ENCODE data around the gene IFT25. TPM values are rescaled to one million over a fixed set of nuclear protein-coding genes. Genes with fewer than 3 reads are reported as not detected.

The IFT25 gene
- total RNA-seq, 2 donors from 2014 or later, result 34.8 to 56.7 TPM

DNA sequence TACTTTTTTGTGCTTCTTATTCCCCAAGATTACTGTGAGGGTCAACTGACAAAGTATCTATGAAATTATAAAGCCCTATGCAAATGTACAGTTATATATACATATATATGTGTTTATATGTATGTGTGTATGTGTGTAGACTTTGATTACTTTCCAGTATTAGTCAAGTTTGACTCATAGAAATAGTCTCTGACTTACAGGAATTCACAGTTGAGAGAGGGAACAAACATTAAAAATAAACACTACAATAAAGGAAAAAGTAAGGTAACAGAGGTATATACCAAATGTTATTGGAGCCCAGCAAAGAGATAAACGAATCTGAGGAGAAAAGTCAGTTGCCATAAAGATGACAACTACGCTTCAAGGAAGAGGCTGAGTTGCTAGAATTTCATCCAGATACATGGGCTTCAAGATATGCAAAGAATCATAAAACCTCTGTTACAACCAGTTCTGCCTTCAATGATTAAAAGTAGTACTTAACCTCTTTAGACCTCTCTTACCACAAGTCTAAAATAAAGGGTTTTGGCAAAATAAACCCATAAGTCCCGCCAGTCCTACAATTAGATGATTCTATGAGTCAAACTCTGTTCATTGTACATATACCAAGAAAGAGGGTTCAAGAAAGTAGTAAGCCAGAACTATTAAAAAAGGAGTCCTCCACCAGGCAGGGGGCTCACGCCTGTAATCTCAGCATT, 7.2 kb downstream of the IFT25 start:
- Mint-ChIP-seq H3K9me3 (peaks cover 19% of the 10 kb centered on the region), H3K36me3 (ENCODE audit: low read depth) (peaks cover 42% of the 10 kb centered on the region), H3K27me3 (ENCODE audit: insufficient read depth) (no peaks in the 10 kb centered on the region), H3K4me3 (no peak overlapping the region), H3K27ac (no peak overlapping the region), H3K4me1 (peaks cover 6% of the 10 kb centered on the region)
- Histone ChIP-seq H3K9me3 (ENCODE audit: control insufficient read depth, low read length) (peaks cover 22% of the 10 kb centered on the region), H3K27me3 (ENCODE audit: control insufficient read depth, insufficient read depth, low read length, poor library complexity, severe bottlenecking) (no peaks in the 10 kb centered on the region), H3K4me3 (ENCODE audit: low read length) (no peak overlapping the region), H3K27ac (ENCODE audit: low read depth, low read length) (no peak overlapping the region), H3K4me1 (ENCODE audit: control insufficient read depth, insufficient read depth, low read length) (peaks cover 6% of the 10 kb centered on the region), H3K36me3 (ENCODE audit: control insufficient read depth, insufficient read depth, low read length) (peaks cover 46% of the 10 kb centered on the region), H3K9ac (ENCODE audit: extremely low read depth, low read length, poor library complexity, severe bottlenecking) (no peak overlapping the region)
- no peak for TF ChIP-seq CTCF (conservative IDR thresholded peaks at IDR 0.05)
- no peak for DNase-seq
- WGBS, 2 experiments (ENCODE audit: insufficient coverage in 1 of 2, insufficient read length in 1 of 2), result 95 to 96% methylated on average over 3 to 4 of the region's 4 CpGs

- no peak for TF ChIP-seq CTCF (conservative IDR thresholded peaks at IDR 0.05)
- 100% methylated on average over 1 of the region's 1 CpG; no CpG with 5 or more reads in 1 of the 2 experiments for WGBS, 2 experiments (ENCODE audit: insufficient coverage in 1 of 2, insufficient read length in 1 of 2)
- Histone ChIP-seq H3K27ac (ENCODE audit: low read depth, low read length) (no peak overlapping the region), H3K9ac (ENCODE audit: extremely low read depth, low read length, poor library complexity, severe bottlenecking) (no peak overlapping the region), H3K36me3 (ENCODE audit: control insufficient read depth, insufficient read depth, low read length) (peaks cover 53% of the 10 kb centered on the region), H3K4me3 (ENCODE audit: low read length) (no peak overlapping the region), H3K4me1 (ENCODE audit: control insufficient read depth, insufficient read depth, low read length) (no peaks in the 10 kb centered on the region), H3K9me3 (ENCODE audit: control insufficient read depth, low read length) (peaks cover 40% of the 10 kb centered on the region), H3K27me3 (ENCODE audit: control insufficient read depth, insufficient read depth, low read length, poor library complexity, severe bottlenecking) (no peaks in the 10 kb centered on the region)
- Mint-ChIP-seq H3K4me1 (peaks cover 2% of the 10 kb centered on the region), H3K36me3 (ENCODE audit: low read depth) (peaks cover 56% of the 10 kb centered on the region), H3K9me3 (peaks cover 33% of the 10 kb centered on the region), H3K27ac (no peak overlapping the region), H3K27me3 (ENCODE audit: insufficient read depth) (no peaks in the 10 kb centered on the region), H3K4me3 (no peak overlapping the region)
- DNase-seq, result no peak
These were observed 9.1 kb downstream of the IFT25 start for GRCh38 chr1:53936430-53936829.

DNA sequence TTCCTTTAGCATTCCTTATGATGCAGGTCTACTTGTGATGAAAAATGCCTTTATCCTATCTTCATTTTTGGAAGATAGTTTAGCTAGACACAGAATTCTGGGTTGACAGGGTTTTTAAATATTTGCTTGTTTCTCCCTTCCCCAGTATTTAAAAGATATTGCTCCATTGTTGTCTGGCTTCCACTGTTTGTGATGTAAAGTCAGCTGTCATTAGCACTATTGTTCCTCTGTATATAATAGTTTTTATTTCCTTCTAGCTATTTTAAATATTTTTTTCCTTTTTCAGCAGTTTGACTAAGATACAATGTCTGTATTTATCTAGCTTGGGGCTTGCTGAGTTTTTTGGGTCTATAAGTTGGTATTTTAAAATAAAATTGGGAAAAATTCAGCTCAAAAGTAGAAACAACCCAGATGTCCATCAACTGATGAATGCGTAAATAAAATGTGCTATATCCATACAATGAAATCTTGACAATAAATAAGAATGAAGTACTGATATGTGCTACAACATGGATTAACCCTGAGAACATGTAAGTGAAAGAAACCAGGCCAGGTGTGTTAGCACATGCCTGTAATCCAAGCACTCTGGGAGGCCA, 11.2 kb downstream of the IFT25 start:
- Mint-ChIP-seq H3K36me3 (ENCODE audit: low read depth) (peaks cover 52% of the 10 kb centered on the region), H3K4me3 (no peak overlapping the region), H3K4me1 (peaks cover 5% of the 10 kb centered on the region), H3K9me3 (peaks cover 33% of the 10 kb centered on the region), H3K27me3 (ENCODE audit: insufficient read depth) (no peaks in the 10 kb centered on the region), H3K27ac (no peak overlapping the region)
- DNase-seq, result no peak
- H3K9ac ChIP-seq (ENCODE audit: extremely low read depth, low read length, poor library complexity, severe bottlenecking), result no peak overlapping the region
- H3K27me3 ChIP-seq (ENCODE audit: control insufficient read depth, insufficient read depth, low read length, poor library complexity, severe bottlenecking), result no peaks in the 10 kb centered on the region
- H3K4me1 ChIP-seq (ENCODE audit: control insufficient read depth, insufficient read depth, low read length), result peaks cover 5% of the 10 kb centered on the region
- H3K27ac ChIP-seq (ENCODE audit: low read depth, low read length), result no peak overlapping the region
- H3K4me3 ChIP-seq (ENCODE audit: low read length), result no peak overlapping the region
- no peak for TF ChIP-seq CTCF (conservative IDR thresholded peaks at IDR 0.05)
- peaks cover 40% of the 10 kb centered on the region for H3K9me3 ChIP-seq (ENCODE audit: control insufficient read depth, low read length)
- peaks cover 43% of the 10 kb centered on the region for H3K36me3 ChIP-seq (ENCODE audit: control insufficient read depth, insufficient read depth, low read length)
- 100% methylated on average over 1 of the region's 1 CpG; no CpG with 5 or more reads in 1 of the 2 experiments for WGBS, 2 experiments (ENCODE audit: insufficient coverage in 1 of 2, insufficient read length in 1 of 2)

All from endodermal cell (in vitro differentiated cells).